Activated T-helper 17 cell treated with anti-CD3 and anti-CD28 coated beads, Interleukin-2, amount 50 U/mL, for 72 hours (primary cell): Measurements from ENCODE around the gene MED10. TPM values are rescaled to one million over a fixed set of nuclear protein-coding genes. Genes with fewer than 3 reads are reported as not detected.
A peak's percentile ranks its signal among the peaks of the same experiment; 100 is the strongest.

ENCODE experiments used
- ATAC-seq: fragments of 150-1000 bp; cut with Tn5 transposase; replicated peaks from 2 replicates; pipeline ENCODE4 v1.10.0; 2021; ENCODE audit warnings: mild to moderate bottlenecking, moderate library complexity
- H3K27ac Mint-ChIP-seq: one replicate; pipeline ENCODE4 v1.8.0; 2022; ENCODE audit warnings: mixed read lengths
- H3K27me3 Mint-ChIP-seq: one replicate; pipeline ENCODE4 v1.8.0; 2022; ENCODE audit warnings: mixed read lengths
- H3K36me3 Mint-ChIP-seq: one replicate; pipeline ENCODE4 v1.8.0; 2022; ENCODE audit warnings: low read depth, mild to moderate bottlenecking, mixed read lengths
- H3K4me1 Mint-ChIP-seq: one replicate; pipeline ENCODE4 v1.8.0; 2022; ENCODE audit warnings: mixed read lengths
- H3K4me3 Mint-ChIP-seq: one replicate; pipeline ENCODE4 v1.8.0; 2022; ENCODE audit warnings: mild to moderate bottlenecking, mixed read lengths
- H3K9me3 Mint-ChIP-seq: one replicate; pipeline ENCODE4 v1.8.0; 2022; ENCODE audit warnings: mixed read lengths
- total RNA-seq, 2 donors: library from RNA; stranded (reverse); gene quantifications; one replicate each; pipeline ENCODE4 v1.2.3, GENCODE V29; 2022

MED10 gene
- total RNA-seq, 2 donors from 2014 or later = 65.8 to 92.1 TPM

DNA sequence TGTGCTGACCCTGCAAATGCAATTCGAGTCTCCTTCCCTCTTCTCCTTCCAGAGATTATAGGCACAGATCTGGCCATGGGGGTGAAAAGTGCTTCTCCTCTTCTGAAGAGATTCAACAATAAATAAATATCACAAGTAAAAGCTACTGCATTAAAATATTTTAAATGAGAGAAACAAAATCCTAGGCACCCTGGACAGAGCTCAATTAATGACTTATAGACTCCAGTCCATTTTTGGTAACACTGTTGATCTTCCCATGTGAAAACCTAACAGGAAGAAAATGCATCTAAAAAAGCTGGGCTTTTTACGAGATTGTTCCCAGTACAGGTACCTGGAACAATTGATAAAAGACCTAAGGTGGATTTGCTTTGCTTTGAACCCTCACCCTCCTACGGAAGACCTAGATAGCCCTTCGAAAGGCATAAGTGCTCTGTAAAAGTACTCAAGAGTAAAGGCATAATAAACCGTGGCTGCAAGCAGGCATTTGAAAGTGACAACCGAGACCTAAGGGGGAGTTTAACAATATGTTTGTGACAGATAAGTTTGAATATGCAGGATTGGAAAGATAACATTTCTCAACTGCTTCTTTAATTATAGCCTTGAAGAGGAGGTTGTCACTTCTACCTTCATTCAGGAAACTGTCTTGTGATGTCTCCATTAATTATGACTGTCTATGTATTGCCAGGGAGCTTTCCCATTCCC, 29.4 kb upstream of the MED10 start:
- H3K4me1 Mint-ChIP-seq = no peaks in the 10 kb centered on the region
- H3K4me3 Mint-ChIP-seq = no peak overlapping the region
- H3K36me3 Mint-ChIP-seq = no peaks in the 10 kb centered on the region
- H3K27ac Mint-ChIP-seq = no peak overlapping the region
- no peak for ATAC-seq
- peaks cover 12% of the 10 kb centered on the region for H3K27me3 Mint-ChIP-seq
- no peaks in the 10 kb centered on the region for H3K9me3 Mint-ChIP-seq

DNA sequence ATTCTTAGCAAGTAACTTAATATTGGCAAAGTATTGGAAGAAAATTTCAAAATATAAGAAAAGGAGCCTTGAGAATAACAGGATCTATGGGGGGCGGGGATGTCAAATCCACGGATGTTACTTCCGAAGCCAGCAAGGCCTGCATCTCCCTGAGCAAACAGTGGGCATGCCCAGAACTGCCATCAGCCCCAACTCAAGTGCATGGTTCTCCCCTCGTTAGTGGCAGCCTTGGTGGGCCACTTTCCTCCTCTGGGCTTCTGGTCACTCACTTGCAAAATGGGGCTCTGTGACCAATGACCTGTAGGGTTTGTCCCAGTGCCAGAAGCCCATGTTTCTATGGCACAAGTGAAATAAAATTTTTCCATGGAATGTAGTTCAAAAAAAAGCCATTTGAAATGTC, 27.2 kb upstream of the MED10 start:
- H3K27me3 Mint-ChIP-seq = peaks cover 22% of the 10 kb centered on the region
- H3K9me3 Mint-ChIP-seq = no peaks in the 10 kb centered on the region
- no peak overlapping the region for H3K4me3 Mint-ChIP-seq
- H3K36me3 Mint-ChIP-seq = no peaks in the 10 kb centered on the region
- ATAC-seq = no peak
- no peaks in the 10 kb centered on the region for H3K4me1 Mint-ChIP-seq
- no peak overlapping the region for H3K27ac Mint-ChIP-seq

DNA sequence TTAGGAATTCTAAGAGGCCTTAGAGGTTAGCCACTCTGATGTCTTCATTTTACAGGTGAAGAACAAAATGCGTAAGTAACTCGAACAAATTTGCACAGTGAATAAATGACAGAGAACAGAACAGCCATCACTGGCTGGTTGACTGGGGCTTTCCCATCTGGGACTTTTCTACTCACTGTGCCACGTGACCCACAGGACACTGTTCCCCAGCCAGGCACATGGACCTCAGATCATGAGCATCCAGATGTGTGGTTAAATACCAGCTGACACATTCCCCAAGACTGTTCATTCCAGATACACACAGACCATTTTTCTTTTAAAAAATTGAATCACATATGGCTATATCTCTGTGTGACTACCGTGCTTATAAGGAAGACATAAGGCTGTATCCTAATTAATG, 25.8 kb upstream of the MED10 start:
- no peak for ATAC-seq
- Mint-ChIP-seq H3K4me1 (no peaks in the 10 kb centered on the region), H3K9me3 (no peaks in the 10 kb centered on the region), H3K27ac (no peak overlapping the region), H3K27me3 (peaks cover 22% of the 10 kb centered on the region), H3K4me3 (no peak overlapping the region), H3K36me3 (no peaks in the 10 kb centered on the region)

DNA sequence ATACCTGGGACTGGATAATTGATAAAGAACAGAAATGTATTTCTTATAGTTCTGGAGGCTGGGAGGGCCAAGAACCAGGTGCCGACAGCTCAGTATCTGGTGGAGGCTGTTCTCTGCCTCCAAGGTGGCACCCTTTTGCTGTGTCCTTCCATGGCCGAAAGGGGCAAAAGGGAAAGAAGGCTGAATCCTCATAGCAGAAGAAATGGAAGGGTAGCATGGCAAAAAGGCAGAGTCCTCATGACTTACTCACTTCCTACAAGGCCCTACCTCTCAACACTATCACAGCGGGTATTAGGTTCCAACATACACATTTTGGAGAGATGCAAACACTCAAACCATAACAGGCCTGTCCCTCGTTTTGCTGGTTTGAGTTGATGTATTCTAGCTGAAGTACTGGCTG, 25.1 kb upstream of the MED10 start:
- Mint-ChIP-seq H3K9me3 (no peaks in the 10 kb centered on the region), H3K27me3 (peaks cover 22% of the 10 kb centered on the region), H3K36me3 (no peaks in the 10 kb centered on the region), H3K4me1 (no peaks in the 10 kb centered on the region), H3K27ac (no peak overlapping the region), H3K4me3 (no peak overlapping the region)
- no peak for ATAC-seq

DNA sequence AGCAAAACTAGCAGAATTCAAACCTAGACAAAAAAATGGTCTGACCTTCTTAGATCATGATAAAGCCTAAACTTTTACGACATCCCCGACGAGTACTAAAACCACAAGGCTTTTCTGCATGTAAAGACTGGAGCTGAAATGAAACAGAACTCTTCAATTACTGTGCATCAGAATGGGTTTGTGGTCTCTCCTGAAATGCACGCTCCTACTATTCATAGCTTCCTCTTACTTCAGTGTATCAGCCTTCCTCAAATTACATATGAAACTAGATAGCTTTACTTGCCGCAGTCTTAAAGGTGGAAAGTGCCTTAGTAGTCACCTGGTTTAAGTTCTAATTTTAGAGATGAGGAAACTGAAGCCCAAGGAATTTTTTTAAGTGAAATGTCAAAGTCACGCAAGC, 24.6 kb upstream of the MED10 start:
- no peak overlapping the region for H3K4me3 Mint-ChIP-seq
- H3K4me1 Mint-ChIP-seq = no peaks in the 10 kb centered on the region
- H3K27ac Mint-ChIP-seq = no peak overlapping the region
- no peaks in the 10 kb centered on the region for H3K9me3 Mint-ChIP-seq
- H3K27me3 Mint-ChIP-seq = peaks cover 22% of the 10 kb centered on the region
- no peaks in the 10 kb centered on the region for H3K36me3 Mint-ChIP-seq
- ATAC-seq = peak; percentile 38

DNA sequence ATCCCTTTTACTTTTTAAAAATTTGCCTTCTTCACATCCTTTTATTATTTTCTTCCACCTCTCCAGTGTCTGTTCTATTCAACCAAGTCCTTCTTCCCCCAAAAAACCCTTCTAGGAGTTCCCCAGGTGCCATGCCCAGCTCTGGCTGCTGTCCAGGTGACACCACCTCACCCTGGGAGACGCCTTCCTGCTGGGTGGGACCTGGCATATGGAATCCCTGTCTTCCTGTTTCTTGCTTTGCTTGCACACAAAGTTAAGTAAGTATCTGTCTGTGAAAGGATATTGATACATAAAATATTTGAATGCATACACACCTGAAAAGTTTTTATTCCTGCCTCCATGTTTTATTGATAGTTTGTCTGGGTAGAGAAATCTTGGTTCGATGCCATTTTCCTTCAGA, 23.1 kb upstream of the MED10 start:
- H3K4me3 Mint-ChIP-seq = no peak overlapping the region
- H3K4me1 Mint-ChIP-seq = no peaks in the 10 kb centered on the region
- no peaks in the 10 kb centered on the region for H3K9me3 Mint-ChIP-seq
- H3K27me3 Mint-ChIP-seq = peaks cover 20% of the 10 kb centered on the region
- H3K36me3 Mint-ChIP-seq = no peaks in the 10 kb centered on the region
- H3K27ac Mint-ChIP-seq = no peak overlapping the region
- ATAC-seq = no peak

DNA sequence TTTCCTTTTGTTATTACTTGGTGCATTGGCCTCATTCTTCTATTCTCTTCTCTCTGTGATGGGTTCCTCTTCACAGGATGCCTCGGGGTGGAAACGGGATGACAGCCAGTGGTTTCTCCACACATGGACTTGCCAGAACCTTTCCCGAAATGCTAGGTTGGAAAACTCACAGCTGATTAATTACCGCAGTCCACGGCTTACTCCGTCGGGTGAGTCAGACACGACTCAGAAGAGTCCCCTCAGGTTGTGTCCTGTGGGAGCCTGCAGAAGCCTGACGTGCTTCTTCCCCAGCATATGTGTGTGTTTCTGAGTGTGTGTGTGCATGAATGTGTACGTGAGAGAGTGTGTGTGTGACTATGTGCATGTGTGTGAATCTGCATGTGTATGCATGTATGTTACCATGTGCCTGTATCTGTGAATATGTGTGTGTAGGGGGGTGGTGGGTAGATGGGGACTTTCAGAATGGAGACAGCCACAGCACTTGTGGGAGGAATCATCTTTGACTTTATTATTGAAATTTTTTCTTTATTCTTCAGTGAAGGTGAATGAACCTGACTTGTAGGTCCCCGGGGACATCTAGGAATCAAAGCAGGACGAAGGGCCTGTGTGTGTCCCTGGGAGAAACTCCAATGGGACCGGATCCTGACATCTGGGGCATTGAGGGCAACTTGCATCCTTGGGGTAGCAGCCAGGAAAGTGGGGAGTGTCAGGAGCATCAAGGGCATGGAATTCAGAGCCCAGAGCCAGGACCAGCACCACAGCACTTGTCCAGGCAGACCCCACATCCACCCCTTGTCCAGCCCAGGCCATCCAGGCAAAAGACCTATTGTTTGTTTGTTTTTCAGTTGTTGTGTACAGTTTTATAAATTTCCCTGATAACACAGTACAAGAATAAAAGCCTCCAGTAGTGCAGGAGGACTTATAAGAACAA, 21.9 kb upstream of the MED10 start:
- Mint-ChIP-seq H3K4me1 (no peaks in the 10 kb centered on the region), H3K27me3 (peaks cover 22% of the 10 kb centered on the region), H3K9me3 (no peaks in the 10 kb centered on the region), H3K36me3 (no peaks in the 10 kb centered on the region), H3K4me3 (no peak overlapping the region), H3K27ac (no peak overlapping the region)
- ATAC-seq = no peak

DNA sequence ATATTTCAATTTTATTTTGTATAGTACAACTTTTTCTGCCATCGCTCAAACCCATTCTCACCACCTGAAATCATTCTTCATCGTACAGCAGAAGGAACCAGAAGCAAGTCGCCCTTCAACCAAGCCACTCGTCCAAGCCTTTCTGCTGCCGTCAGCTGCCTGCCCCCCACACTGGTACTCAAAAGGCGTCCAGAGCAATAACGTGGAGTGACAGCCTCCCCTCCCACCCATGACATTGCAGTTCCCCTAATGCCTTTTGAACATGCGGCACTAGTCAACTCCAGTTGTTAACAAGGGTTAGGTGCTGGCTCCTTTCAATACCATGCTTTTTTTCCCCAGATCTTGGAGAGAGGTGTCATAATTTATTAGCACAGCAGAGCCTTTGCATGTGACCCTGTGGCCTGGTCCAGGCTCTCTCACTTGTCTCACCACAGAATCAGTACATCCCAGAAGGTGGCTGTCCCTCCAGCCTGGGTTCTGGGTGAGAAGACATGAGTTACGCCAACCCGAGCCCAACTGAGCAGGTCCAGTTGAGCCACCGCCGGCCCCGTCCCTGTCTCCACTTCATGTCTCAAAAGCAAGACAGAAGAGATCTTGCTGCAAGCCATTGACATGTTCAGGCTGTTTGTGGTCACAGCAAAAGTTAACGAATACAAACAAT, 20.4 kb upstream of the MED10 start:
- H3K4me3 Mint-ChIP-seq = no peak overlapping the region
- H3K36me3 Mint-ChIP-seq = no peaks in the 10 kb centered on the region
- no peak overlapping the region for H3K27ac Mint-ChIP-seq

DNA sequence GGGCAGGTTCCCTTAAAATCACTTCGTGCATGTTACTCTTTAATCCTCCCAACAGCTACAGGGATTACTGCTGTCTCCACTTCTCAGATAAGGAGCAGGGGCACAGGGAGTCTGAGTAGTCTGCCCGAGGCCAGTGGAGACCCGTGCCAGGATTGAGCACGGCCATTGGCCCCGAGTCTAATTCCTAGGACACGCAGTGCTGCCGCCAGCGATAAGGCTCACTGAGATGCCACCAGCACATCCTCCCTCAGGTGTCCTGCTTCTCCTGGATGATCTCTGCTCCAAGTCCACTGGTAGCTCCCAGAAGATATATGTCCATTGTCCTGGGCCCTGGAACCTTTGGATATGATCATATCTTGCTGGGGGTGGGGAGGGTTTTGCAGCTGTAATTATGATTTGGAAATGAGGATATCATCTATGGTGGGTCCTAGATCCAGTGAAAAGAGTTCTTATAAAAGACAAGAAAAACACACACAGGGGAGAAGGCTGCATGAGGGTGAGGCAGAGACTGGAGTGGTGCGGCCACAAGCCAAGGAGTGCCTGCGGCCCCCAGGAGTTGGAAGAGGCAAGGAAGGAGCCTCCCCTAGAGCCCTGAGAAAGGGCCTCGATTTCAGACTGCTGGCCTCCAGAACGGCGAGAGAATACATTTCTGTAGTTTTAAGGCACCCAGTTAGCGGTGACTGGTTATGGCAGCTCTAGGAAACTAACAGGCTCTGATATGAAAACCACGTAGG, 19.4 kb upstream of the MED10 start:
- no peaks in the 10 kb centered on the region for H3K36me3 Mint-ChIP-seq
- H3K27ac Mint-ChIP-seq = no peak overlapping the region
- no peaks in the 10 kb centered on the region for H3K4me1 Mint-ChIP-seq
- H3K4me3 Mint-ChIP-seq = no peak overlapping the region
- no peaks in the 10 kb centered on the region for H3K9me3 Mint-ChIP-seq
- peaks cover 26% of the 10 kb centered on the region for H3K27me3 Mint-ChIP-seq
- no peak for ATAC-seq

More for the DNA sequence above, 20.4 kb upstream of the MED10 start:
- no peaks in the 10 kb centered on the region for H3K4me1 Mint-ChIP-seq
- ATAC-seq = no peak
- H3K27me3 Mint-ChIP-seq = peaks cover 24% of the 10 kb centered on the region
- H3K9me3 Mint-ChIP-seq = no peaks in the 10 kb centered on the region

DNA sequence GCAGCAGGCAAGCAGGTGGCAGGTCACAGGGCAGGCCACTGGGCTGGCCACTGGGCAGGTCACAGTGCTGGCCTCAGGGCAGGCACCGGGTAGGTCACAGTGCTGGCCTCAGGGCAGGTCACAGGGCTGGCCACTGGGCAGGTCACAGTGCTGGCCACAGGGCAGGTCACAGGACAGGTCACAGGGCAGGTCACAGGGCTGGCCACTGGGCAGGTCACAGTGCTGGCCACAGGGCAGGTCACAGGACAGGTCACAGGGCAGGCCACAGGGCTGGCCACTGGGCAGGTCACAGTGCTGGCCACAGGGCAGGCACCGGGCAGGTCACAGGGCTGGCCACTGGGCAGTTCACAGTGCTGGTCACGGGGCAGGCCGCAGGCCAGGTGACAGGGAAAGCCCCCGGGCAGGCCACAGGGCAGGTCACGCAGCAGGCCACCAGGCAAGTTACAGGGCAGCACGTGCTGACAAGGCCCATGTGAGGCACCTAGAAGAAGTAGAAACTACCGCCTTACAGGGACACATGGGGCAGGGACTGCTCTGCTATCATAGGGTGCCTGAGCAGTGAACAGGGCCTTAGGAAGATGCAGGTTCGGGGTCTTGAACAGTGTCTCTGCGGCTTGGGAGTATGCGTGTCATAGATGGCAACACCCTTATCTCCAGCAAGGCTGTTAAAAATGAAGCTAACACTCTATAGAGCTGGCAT, 18.6 kb upstream of the MED10 start:
- no peaks in the 10 kb centered on the region for H3K9me3 Mint-ChIP-seq
- no peaks in the 10 kb centered on the region for H3K4me1 Mint-ChIP-seq
- peaks cover 25% of the 10 kb centered on the region for H3K27me3 Mint-ChIP-seq
- H3K27ac Mint-ChIP-seq = no peak overlapping the region
- H3K4me3 Mint-ChIP-seq = no peak overlapping the region
- H3K36me3 Mint-ChIP-seq = no peaks in the 10 kb centered on the region
- ATAC-seq = no peak

DNA sequence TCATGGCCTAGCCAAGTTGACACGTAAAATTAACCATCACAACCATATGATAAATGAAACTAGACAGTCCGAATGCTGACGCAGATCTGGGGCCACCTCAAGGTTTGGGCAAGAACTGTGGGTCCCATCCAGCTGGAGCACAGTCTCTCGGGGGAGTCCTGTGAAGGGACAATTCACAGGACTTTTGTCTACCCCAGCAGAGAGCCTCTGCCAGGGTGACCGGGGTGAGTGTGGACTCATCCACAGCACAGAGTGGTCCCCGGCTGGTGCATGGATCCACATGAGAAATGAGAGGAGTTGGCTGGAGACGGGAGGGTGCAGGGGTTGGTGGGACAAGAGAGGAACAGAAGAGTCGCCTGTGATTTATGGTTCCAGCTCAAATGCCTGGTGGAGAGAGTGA, 17.7 kb upstream of the MED10 start:
- Mint-ChIP-seq H3K4me3 (no peak overlapping the region), H3K4me1 (no peaks in the 10 kb centered on the region), H3K27ac (no peak overlapping the region), H3K36me3 (no peaks in the 10 kb centered on the region), H3K27me3 (peaks cover 23% of the 10 kb centered on the region), H3K9me3 (no peaks in the 10 kb centered on the region)
- ATAC-seq = no peak

DNA sequence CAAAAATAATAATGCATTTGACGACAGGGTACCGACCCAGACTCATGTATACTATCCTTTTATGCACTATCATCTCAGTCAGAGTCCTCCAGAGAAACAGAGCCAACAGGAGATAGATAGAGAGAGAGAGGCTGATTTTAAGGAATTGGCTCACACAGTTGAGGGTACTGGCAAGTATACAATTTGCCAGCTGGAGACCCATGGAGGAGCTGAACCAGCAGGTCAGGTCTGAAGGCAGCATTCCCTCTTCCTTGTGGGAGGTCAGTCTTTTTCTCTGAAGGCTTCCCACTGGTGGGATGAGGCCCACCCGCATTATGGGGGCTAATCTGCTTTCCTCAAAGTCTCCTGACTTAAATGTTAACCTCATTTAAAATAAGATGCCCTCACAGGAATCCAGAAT, 17.3 kb upstream of the MED10 start:
- H3K27ac Mint-ChIP-seq = no peak overlapping the region
- no peaks in the 10 kb centered on the region for H3K4me1 Mint-ChIP-seq
- H3K4me3 Mint-ChIP-seq = no peak overlapping the region
- H3K36me3 Mint-ChIP-seq = no peaks in the 10 kb centered on the region
- H3K27me3 Mint-ChIP-seq = peaks cover 25% of the 10 kb centered on the region
- no peaks in the 10 kb centered on the region for H3K9me3 Mint-ChIP-seq
- no peak for ATAC-seq

DNA sequence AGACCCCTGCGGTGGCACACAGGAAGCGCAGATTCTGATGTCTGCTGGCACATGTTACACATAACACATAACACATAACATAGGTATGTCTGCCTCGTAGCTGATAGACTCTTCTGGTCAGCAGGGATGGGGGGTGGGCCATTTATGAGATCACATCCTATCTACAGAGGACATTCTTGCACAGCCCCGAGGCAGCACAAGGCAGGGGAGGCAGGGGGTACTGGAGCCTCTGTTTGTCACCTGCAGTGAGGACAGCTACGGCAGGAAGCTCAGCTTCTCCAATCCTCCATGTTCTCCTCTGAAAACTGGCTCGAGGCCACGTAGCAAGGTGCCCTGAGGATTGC, 16.7 kb upstream of the MED10 start:
- H3K9me3 Mint-ChIP-seq = no peaks in the 10 kb centered on the region
- H3K27ac Mint-ChIP-seq = no peak overlapping the region
- no peak overlapping the region for H3K4me3 Mint-ChIP-seq
- no peaks in the 10 kb centered on the region for H3K36me3 Mint-ChIP-seq
- H3K27me3 Mint-ChIP-seq = peaks cover 29% of the 10 kb centered on the region
- no peak for ATAC-seq
- no peaks in the 10 kb centered on the region for H3K4me1 Mint-ChIP-seq
